ENCODE measurements around the gene FBXO41. TPM values are rescaled to one million over a fixed set of nuclear protein-coding genes. Genes with fewer than 3 reads are reported as not detected.

Gene FBXO41, protein sequence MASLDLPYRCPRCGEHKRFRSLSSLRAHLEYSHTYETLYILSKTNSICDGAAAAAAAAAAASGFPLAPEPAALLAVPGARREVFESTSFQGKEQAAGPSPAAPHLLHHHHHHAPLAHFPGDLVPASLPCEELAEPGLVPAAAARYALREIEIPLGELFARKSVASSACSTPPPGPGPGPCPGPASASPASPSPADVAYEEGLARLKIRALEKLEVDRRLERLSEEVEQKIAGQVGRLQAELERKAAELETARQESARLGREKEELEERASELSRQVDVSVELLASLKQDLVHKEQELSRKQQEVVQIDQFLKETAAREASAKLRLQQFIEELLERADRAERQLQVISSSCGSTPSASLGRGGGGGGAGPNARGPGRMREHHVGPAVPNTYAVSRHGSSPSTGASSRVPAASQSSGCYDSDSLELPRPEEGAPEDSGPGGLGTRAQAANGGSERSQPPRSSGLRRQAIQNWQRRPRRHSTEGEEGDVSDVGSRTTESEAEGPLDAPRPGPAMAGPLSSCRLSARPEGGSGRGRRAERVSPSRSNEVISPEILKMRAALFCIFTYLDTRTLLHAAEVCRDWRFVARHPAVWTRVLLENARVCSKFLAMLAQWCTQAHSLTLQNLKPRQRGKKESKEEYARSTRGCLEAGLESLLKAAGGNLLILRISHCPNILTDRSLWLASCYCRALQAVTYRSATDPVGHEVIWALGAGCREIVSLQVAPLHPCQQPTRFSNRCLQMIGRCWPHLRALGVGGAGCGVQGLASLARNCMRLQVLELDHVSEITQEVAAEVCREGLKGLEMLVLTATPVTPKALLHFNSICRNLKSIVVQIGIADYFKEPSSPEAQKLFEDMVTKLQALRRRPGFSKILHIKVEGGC
- 28.8 TPM for total RNA-seq

DNA sequence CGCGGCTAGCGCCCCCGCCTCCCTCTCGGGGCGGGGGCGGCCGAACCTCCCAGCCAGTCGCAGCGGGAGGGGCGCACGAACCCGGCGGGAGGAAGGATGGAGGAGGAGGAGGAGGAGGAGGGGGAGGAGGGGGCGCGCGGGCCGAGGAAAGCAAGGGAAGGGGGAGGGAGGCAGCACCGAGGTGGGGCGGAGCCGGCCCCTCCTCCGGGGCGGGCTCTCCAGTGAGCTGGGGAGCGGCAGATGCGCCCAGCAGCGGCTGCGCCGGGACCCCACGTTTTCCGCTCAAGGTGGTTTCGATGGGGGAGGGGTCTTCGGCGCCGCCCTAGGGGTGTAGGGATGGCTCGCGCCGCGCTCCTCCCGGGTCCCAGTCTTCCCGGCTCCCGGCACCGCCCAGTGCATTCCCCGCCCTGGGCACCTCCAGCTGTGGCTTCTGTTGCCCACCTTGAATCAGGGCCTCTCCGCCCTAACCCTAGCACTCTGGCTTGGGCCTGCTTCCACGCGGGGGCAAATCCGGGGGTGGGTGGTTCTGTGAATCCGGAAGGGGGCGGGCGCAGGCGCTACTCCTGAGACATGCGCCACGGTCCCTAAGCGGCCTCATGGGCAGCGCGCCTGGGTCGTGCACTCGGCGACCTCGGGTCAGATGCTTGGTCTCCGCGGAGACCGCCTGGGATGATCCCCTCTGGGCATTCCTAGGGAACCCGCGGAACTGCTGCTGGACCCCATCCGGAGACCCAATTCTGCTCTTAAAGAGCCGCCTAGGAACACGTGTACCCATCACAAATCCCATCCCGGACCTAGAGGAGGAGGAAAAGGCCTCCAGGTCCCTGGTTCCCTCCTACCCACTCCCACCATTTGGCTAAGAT, at the start of gene FBXO41:
FBXO41 (minus strand) TSS at position 183 of the 863 bp plus-strand sequence. CDS start 14,848 bp downstream, outside the sequence.

DNA sequence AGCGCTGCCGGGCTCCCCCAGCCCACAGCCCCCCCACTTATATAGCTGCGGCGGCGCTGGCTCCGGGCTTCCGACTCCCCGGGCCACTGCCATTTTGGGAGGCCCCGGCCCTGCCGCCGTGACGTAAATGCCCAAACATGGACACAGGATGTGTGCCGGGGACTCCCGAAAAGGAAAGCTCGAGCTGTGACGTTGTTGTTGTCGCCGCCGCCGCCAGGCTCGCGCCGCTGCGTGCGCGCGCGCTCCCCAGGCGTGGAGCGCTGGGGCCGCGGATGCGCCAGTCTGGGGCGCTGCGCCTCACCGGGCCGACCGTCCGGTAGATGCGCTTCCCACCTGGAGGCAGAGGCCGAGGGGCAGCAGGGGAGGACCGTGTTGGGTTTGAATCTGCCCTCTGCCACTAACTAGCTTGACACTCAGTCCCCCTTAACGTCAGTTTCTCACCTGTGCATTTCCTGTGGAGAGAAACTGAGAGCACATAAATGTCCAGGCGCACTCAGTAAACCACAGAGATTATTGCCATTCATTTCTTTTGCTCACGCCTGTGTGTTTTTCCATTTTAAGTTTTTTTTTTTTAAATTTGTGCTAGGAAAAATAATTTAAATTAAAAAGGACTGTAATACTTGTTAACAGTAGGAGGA, 9.4 kb upstream of the FBXO41 start, which contains the start of gene EGR4:
EGR4 (minus strand) TSS at position 15 of the 638 bp plus-strand sequence. CDS start 231 bp downstream, outside the sequence.

GRCh38 chr2:73233932-73234832, 50.1 kb downstream of the FBXO41 start, which contains the start of gene CCT7:
Gene CCT7 (plus strand): TSS chr2:73234308. CDS start chr2:73234379, 71 bp downstream.

GRCh38 chr2:73233154-73233931, 50.9 kb downstream of the FBXO41 start, which contains the start of gene PRADC1:
Gene PRADC1 (minus strand): TSS chr2:73233239. CDS start chr2:73233160, 79 bp downstream.

GRCh38 chr2:73214120-73215035, 69.9 kb downstream of the FBXO41 start, which contains the start of gene SMYD5:
Gene SMYD5 (plus strand): TSS chr2:73214245. CDS start chr2:73214267, 22 bp downstream.

Small RNAs within 50 kb of the gene (small RNA-seq; reads per million reads assigned to genes)
- not detected for gene RNU6-111P (ENCODE audit: low replicate concordance)

Other genes with a start within 250 kb of the FBXO41 start
- 31.6 TPM for gene SFXN5, start 212.8 kb downstream of the FBXO41 start, total RNA-seq
- 9.1 TPM for gene RAB11FIP5, start 171.5 kb downstream of the FBXO41 start, total RNA-seq
- gene NOTO, start 81.9 kb downstream of the FBXO41 start, total RNA-seq: not detected
- 32.9 TPM for gene SMYD5, start 70.2 kb downstream of the FBXO41 start, total RNA-seq
- gene PRADC1, start 51.2 kb downstream of the FBXO41 start, total RNA-seq: 6.9 TPM
- 155 TPM for gene CCT7, start 50.2 kb downstream of the FBXO41 start, total RNA-seq
- gene EGR4, start 9.1 kb upstream of the FBXO41 start, total RNA-seq: not detected
- gene ALMS1, start 101.4 kb upstream of the FBXO41 start, total RNA-seq: 145 TPM

All from parietal lobe (tissue), 2 donors.